ENCODE data around the gene MBNL1. TPM values are rescaled to one million over a fixed set of nuclear protein-coding genes. Genes with fewer than 3 reads are reported as not detected.

Gene MBNL1
- total and polyA plus RNA-seq, 2 of the 4 experiments (the other 2 are of a cell fraction) = 127 to 664 TPM

DNA sequence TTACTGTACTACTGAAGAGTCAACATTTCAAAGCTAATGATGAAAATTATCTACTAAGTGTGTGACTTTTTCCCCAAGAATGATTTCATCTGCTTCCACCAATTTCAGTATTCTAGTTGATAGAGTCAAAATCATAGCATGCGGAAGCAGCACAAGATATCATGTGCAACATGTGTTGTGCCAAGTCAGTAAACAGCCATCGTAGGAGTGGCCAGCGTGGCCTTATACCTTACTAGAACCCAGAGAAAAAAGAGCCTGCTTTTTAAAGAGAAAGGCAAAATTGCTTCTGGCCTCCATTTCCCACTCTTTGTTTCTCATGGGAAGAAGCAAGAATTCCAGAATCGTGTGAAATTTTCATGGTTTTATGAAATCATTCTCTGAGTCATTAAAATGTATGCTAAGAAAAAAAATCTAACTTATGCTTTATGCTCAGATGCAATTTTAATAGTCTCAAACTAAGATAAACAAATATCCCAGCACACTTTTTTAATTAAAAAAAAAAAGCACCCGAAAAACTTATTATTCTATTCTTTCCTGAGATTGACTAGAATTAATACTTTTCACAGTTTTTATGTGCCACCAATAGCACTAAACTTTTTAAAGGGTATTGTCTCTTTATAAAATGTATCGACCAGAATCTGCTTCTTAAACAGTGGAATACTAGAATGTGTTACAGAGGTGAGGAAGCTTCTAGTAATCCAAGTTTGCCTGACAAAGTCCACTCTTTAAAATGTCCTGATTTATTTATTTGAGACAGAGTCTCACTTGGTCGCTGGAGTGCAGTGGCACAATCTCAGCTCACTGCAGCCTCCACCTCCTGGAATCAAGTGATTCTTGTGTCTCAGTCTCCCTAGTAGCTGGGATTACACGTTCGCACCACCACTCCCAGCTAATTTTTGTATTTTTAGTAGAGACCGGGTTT, 87.3 kb downstream of the MBNL1 start:
- Histone ChIP-seq H4K20me1 (ENCODE audit: insufficient read depth, low read length) (peaks cover 52% of the 10 kb centered on the region), H4K91ac (ENCODE audit: insufficient read depth, low read depth, low read length) (no peak overlapping the region), H3K36me3 (ENCODE audit: control insufficient read depth, insufficient read depth, low read length) (peaks cover 4% of the 10 kb centered on the region; the same call in 1 of the 2 replicates), H3K27me3 (ENCODE audit: control insufficient read depth, insufficient read depth, low read length) (no peaks in the 10 kb centered on the region), H3K27ac (ENCODE audit: insufficient read depth, low read length) (peak overlapping the region; percentile 76; the same call in 1 of the 2 replicates), H2BK15ac (ENCODE audit: low read depth, low read length) (no peak overlapping the region), H3K4me1 (ENCODE audit: control insufficient read depth, insufficient read depth, low read length) (peaks cover 9% of the 10 kb centered on the region; the same call in 1 of the 2 replicates), H2AK5ac (ENCODE audit: low read depth, low read length) (no peak overlapping the region), H3K79me1 (ENCODE audit: low read depth in 1 of 2, low read length in 2 of 2) (peaks cover 12 to 64% of the 10 kb centered on the region in 2 experiments; a peak in 2 of 4 replicates), H2BK20ac (ENCODE audit: low read depth, low read length) (no peak overlapping the region), H3K4me2 (ENCODE audit: low read depth, low read length) (no peak overlapping the region), H3K23ac (ENCODE audit: low read depth, low read length) (no peak overlapping the region), H3K9me3 (ENCODE audit: control insufficient read depth, insufficient read depth, low read length) (no peaks in the 10 kb centered on the region), H3K14ac (replicated peaks; ENCODE audit: low read depth, low read length) (0 out of 2 replicates have a peak overlapping the region, but pooled peaks have one; percentile 68), H3K9me1 (ENCODE audit: insufficient read depth, low read length) (peaks cover 17% of the 10 kb centered on the region), H4K5ac (ENCODE audit: low read depth, low read length) (no peak overlapping the region), H4K8ac (ENCODE audit: low read depth in 2 of 2, low read length in 2 of 2) (no peak overlapping the region), H2AK9ac (replicated peaks; ENCODE audit: low read depth, low read length, poor library complexity) (no peak overlapping the region), H3K4me3 (ENCODE audit: insufficient read depth, low read depth, low read length) (no peak overlapping the region), H3K9ac (ENCODE audit: low read depth, low read length) (no peak overlapping the region), H3K4ac (ENCODE audit: low read depth, low read length) (no peak overlapping the region), H2BK5ac (ENCODE audit: low read depth, low read length, poor library complexity, severe bottlenecking) (no peak overlapping the region), H3K56ac (ENCODE audit: extremely low read depth, insufficient read depth, low read length) (no peak overlapping the region), H3K18ac (ENCODE audit: low read depth, low read length) (no peak overlapping the region), H2BK120ac (ENCODE audit: low read depth, low read length) (no peak overlapping the region), H2AFZ (replicated peaks; ENCODE audit: low read length, poor library complexity) (no peak overlapping the region)
- ATAC-seq (ENCODE audit: low read depth) = no peak
- intact Hi-C loops (cut with micrococcal nuclease) = no loop called here
- CTCF ChIA-PET = no interaction called here
- 93% methylated on average over 3 of the region's 10 CpGs; no CpG with 5 or more reads in 1 of the 2 experiments for WGBS, 2 experiments (ENCODE audit: extremely low coverage in 2 of 2, insufficient read length in 1 of 2)
- peak; percentile 37 for DNase-seq
- in situ Hi-C loops (cut with MboI; ENCODE audit: low sequenced_read_pairs) = no loop called here
- TF ChIP-seq MAFK (IDR thresholded peaks at IDR 0.05; ENCODE audit: low read depth, low read length) (no peak), NFE2L2 (IDR thresholded peaks at IDR 0.05; ENCODE audit: low read depth, low read length) (no peak), RAD21 (IDR thresholded peaks at IDR 0.05; ENCODE audit: low read length) (no peak), BHLHE40 (IDR thresholded peaks at IDR 0.05; ENCODE audit: low read depth, low read length) (no peak), MXI1 (IDR thresholded peaks at IDR 0.05; ENCODE audit: borderline replicate concordance, low read depth, low read length) (no peak), RFX5 (IDR thresholded peaks at IDR 0.05; ENCODE audit: low read depth, low read length) (no peak), CTCF (conservative IDR thresholded peaks at IDR 0.05; ENCODE audit: low read depth, low read length) (no peak), SMC3 (IDR thresholded peaks at IDR 0.05; ENCODE audit: low read depth, low read length) (no peak), RCOR1 (IDR thresholded peaks at IDR 0.05; ENCODE audit: insufficient replicate concordance, low read length) (no peak)
- no TSS peak for BruUV-seq (replicated peaks)
- dilution Hi-C loops (cut with HindIII; ENCODE audit: low sequenced_read_pairs, unreplicated experiment) = no loop called here
- POLR2A ChIA-PET (ENCODE audit: unreplicated experiment) = no interaction called here
